ENCODE results near the gene SNX7.

GRCh38 chr1:98761219-98761865 lies 99.8 kb downstream of the SNX7 start:
- TF ChIP-seq, protein P1, sequence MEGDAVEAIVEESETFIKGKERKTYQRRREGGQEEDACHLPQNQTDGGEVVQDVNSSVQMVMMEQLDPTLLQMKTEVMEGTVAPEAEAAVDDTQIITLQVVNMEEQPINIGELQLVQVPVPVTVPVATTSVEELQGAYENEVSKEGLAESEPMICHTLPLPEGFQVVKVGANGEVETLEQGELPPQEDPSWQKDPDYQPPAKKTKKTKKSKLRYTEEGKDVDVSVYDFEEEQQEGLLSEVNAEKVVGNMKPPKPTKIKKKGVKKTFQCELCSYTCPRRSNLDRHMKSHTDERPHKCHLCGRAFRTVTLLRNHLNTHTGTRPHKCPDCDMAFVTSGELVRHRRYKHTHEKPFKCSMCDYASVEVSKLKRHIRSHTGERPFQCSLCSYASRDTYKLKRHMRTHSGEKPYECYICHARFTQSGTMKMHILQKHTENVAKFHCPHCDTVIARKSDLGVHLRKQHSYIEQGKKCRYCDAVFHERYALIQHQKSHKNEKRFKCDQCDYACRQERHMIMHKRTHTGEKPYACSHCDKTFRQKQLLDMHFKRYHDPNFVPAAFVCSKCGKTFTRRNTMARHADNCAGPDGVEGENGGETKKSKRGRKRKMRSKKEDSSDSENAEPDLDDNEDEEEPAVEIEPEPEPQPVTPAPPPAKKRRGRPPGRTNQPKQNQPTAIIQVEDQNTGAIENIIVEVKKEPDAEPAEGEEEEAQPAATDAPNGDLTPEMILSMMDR (IDR thresholded peaks at IDR 0.05), result no peak
- TF ChIP-seq POLR2A (IDR thresholded peaks at IDR 0.05; ENCODE audit: low read length), result no peak
- TF ChIP-seq MYC (IDR thresholded peaks at IDR 0.05; ENCODE audit: borderline replicate concordance, low read length), result no peak
- TF ChIP-seq, protein P2, sequence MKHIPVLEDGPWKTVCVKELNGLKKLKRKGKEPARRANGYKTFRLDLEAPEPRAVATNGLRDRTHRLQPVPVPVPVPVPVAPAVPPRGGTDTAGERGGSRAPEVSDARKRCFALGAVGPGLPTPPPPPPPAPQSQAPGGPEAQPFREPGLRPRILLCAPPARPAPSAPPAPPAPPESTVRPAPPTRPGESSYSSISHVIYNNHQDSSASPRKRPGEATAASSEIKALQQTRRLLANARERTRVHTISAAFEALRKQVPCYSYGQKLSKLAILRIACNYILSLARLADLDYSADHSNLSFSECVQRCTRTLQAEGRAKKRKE (CRISPR knock-in tag; IDR thresholded peaks at IDR 0.05; ENCODE audit: low read depth), result no peak

Data from A549 (cell line).